ENCODE data around the gene PLEKHG1.

GRCh38 chr6:150566486-150566885 lies 33.2 kb upstream of the PLEKHG1 start:
- TF ChIP-seq NR1H2 (CRISPR knock-in tag; IDR thresholded peaks at IDR 0.05), result no peak
- no peak for TF ChIP-seq CTCF (IDR thresholded peaks at IDR 0.05)

Measured in WTC11 (cell line).